NCI-H345 (cell line): ENCODE measurements around the gene CSH1.
"Not testable (repeated sequence)": the region's sequence is repeated elsewhere in the genome, so short reads cannot be mapped to it uniquely, and the experiment has no call there.

Experiments used
- DNase-seq: peaks from one replicate; lab custom pipeline; 2025; lab: John Stamatoyannopoulos, UW

The CSH1 gene

DNA sequence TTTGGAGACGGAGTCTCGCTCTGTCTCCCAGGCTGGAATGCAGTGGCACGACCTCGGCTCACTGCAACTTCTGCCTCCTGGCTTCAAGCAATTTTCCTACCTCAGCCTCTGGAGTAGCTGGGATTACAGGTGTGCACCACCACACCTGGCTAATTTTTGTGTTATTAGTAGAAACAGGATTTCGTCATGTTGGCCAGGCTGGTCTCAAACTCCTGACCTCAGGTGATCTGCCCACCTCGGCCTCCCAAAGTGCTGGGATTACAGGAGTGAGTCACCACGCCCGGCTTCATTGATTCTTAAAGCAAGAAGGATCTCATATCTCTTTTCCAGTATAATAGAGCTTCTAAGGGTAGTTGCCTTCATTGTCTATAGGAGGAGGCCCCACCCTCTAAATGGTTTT is 8.4 kb upstream of the CSH1 start:
- DNase-seq = not testable (repeated sequence)

DNA sequence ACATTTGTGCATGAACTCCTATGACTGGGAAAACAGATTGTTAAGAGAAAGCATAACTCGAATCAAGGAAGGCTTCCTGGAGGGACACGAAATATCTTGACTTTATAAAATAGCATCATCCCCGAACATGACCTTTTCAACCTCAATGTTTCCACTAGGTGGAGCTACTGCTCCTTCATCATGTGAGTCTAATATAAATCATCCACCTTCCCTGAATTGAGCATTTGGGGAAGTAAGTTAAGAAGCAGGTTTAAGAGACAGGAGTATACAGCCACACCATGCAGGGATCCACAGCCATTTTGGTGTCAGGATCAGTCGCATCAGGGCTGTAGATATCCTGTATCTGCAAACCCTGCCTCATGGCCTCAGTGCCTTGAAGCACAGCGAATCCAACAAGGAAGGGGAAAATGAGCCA is 7.4 kb upstream of the CSH1 start:
- DNase-seq = peak; percentile 1

DNA sequence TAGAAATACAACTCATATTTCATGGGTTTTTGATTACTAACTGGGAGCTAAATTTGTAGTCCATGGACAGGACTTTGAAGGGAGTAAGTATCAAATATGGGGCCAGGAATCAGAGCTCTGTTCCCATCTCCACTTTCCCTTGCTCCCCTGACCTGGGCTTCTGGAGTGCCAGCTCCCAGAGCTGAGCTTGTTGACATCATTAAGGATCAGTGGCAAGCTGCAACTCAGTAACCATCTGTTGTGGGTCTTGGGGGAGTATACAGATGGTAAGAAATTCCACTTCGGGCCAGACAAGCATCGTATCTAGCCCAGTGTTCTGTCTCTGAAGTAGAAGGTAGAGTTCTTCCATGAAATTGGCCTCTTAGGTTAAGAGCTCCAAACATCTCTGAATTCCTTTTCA is 5.6 kb upstream of the CSH1 start:
- not testable (repeated sequence) for DNase-seq

DNA sequence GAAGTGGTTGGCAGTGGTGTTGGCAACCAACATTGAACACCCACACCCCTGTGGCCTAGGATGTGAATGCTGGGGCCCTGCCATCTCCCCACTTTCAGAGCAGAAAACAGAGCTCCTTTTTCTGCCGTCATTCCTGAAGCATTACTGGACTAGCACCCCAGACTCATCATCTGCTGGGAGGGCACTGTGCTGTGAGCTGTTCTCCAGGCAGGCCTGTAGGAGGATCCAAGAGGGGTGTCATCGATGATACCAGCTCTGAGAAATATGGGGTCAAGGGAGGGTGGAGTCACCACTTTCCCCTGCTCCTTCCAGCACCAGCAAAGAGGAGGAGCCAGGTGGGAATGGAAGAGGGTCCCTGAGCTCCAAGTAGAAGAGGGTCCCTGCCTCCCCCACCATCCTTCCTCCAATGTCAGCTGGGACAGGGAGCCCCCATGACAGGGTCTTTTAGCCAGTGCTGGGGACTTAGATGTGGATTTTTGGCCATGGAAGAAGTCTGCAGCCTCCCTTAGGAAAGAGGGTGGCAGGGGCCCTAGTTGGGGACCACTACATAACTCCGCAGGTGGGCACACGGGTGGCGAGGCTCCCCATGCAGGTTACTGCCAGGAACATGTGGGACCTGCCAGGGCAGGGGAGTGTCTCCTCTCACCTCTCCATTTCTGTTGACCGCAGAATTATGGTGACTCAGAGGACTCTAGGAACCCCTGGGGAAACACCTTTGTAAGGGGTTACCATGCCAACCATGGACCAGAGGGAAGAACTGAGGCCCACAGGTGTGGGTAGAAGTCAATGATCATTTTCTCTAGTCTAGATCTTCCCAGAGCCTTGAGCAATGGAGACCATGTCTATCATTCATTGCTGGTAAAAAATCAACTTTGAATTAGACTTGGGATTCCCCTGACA is 2.8 kb upstream of the CSH1 start:
- DNase-seq = not testable (repeated sequence)

DNA sequence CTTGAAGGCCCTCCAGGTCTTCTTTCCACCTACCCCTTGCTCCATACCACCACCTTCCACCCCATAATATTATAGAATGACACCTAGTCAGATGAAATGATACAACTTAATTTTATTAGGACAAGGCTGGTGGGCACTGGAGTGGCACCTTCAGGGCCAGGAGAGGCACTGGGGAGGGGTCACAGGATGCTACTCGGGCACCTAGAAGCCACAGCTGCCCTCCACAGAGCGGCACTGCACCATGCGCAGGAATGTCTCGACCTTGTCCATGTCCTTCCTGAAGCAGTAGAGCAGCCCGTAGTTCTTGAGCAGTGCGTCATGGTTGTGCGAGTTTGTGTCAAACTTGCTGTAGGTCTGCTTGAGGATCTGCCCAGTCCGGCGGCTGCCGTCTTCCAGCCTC is 1.6 kb downstream of the CSH1 start:
- DNase-seq = not testable (repeated sequence)

DNA sequence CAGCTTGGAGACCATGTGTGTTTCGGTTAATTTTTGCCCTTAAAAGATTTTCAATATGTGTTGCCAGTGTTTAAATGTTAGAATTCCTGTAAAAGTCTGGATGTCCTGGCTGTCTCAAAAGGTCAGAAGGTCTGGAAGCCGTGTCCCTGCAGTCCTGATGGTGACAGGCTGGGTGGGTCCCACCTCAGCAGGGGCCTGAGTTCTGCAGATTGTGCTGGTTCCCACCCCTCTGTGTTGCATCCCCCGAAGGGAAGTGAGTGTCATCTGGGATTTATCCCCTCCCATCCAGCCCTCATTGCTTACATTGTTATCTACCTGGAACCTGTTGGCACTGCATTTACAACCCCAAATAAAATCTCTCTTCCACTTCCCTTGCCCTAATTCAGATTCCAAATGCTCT is 2.4 kb downstream of the CSH1 start:
- not testable (repeated sequence) for DNase-seq

DNA sequence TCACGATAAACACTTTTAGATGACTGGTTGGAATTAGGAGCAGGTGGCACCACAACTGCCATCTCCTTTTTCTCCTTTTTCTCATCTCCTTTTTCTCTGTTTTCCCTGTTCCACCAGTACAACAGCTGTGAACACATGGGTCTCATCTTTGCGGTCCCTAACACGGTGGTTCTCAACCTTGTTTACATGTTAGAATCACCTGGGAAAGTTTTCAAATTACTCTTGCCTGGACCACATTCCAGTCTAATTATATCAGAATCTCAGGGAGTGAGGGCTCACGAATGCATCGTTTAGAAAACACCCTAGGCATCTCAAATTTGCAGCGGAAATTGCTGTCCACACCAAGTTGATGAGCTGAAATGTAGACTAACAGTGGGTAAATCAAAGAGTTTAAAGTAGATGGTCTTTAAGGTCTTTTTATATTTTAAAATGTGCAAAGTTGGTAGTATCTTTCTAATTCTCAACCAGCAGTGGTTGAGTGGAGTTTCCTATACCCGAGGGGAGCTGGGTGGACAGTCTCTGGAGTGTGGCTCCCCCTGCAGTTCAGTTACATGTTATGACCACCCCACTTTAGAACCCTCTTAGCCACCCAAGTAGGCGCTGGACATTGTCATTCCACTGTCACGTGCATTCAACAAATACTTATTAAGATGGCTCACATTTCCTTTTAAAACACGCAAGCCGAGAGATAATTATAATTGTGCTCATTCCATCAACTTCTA is 3.9 kb downstream of the CSH1 start:
- not testable (repeated sequence) for DNase-seq

DNA sequence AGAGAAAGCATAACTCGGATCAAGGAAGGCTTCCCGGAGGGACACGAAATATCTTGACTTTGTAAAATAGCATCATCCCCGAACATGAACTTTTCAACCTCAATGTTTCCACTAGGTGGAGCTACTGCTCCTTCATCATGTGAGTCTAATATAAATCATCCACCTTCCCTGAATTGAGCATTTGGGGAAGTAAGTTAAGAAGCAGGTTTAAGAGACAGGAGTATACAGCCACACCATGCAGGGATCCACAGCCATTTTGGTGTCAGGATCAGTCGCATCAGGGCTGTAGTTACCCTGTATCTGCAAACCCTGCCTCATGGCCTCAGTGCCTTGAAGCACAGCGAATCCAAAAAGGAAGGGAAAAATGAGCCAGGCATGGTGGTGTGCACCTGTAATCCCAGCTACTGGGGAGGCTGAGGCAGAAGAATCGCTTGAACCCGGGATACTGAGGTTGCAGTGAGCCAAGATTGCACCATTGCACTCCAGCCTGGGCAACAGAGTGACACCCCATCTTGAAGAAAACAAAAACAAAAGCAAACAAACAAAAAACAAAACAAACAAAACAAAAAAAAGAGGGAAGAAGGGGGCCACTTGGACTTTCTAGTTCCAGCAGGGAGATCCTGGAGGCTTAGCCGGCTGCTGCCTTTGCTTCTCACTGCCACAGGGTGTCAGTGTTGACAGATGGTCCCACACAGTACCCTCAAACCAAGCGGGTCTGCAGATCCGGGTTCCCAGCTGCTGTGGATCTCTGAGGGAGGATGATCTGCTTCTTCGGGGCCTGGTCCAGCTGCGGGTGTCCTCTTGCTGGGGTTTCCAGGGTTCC is 7.1 kb downstream of the CSH1 start:
- peak; percentile 8 for DNase-seq

DNA sequence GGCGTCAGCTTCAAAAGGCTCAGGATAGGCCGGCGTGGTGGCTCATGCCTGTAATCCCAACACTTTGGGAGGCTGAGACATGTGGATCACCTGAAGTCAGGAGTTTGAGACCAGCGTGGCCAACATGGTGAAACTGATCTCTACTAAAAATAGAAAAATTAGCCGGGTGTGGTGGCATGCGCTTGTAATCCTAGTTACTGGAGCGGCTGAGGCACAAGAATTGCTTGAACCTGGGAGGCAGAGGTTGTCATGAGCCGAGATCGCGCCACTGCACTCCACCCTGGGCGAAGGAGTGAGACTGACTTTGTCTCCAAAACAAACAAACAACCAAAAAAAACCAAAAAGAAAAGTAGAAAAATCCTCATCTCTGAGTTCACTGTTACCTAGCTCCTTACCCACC is 11.3 kb downstream of the CSH1 start:
- DNase-seq = not testable (repeated sequence)

DNA sequence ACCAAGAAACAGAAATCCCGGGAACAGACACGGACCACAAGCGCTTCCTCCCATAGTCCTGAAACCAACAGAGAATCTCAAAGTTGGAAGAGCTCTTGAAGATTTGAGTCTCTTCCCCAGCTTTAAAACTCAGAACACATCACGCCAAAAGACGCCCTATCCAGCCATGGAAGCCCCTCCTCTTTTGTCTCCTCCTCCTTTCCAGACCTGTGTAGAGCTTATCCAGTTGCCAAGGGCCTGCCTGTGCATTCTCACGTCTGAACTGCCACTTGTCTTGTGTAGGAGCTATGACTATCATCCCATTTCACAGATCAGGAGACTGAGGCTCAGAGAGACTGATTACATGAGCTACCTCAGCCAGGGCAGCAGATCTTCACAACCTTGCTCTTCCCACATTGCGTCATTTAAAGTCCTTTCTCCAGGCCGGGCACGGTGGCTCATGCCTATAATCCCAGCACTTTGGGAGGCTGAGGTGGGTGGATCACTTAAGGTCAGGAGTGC is 13.7 kb downstream of the CSH1 start:
- DNase-seq = not testable (repeated sequence)

DNA sequence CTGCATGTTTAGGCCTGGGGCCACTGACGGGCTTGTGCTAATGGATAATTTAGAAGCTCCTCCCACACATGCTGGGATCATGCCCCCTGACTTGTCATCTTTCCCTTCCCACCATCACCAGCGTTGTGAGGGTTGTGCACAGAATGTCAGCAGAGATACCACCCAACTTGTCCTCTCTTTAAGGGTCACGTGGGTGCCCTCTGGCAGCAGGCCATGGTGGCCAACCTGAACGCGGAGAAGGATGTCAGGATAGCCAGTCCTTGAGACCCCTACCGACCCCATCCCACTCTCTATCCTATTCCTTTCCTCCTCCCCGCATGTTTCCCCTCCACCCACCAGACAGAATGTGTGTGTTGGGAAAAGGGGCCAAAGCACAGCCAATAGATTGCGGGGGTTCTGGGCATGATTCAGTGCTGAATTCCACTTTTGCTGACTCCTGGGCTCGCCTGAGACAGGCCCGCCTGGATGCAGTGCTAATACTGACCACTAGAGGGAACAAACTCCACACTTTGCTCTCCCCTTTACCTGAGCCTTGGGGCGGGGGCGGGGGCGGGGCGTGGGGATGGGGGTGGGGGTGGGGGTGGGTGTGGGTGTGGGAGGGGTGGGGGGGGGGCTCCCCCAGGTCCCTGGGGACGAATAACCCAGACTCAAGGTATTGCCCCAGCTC is 14.3 kb downstream of the CSH1 start, which contains the start of gene GH2:
TSS of gene GH2 (minus strand) at position 10 of the 667 bp plus-strand sequence. CDS start 143 bp downstream, outside the sequence.
- DNase-seq = peak; percentile 49

DNA sequence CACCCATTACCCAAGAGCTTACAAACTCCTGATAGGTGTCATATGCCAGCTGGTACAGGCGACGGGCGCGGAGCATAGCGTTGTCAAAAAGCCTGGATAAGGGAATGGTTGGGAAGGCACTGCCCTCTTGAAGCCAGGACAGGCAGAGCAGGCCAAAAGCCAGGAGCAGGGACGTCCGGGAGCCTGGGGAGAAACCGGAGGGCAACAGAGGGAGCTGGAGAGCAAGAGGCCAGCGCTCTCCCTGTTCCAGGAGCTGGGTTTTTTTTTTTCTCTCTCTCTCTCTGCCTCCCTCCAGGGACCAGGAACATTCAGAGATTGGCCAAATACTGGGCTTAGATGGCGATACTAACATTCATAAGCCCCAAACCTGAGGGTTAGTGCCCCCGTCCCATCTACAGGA is 15.0 kb downstream of the CSH1 start:
- not testable (repeated sequence) for DNase-seq

DNA sequence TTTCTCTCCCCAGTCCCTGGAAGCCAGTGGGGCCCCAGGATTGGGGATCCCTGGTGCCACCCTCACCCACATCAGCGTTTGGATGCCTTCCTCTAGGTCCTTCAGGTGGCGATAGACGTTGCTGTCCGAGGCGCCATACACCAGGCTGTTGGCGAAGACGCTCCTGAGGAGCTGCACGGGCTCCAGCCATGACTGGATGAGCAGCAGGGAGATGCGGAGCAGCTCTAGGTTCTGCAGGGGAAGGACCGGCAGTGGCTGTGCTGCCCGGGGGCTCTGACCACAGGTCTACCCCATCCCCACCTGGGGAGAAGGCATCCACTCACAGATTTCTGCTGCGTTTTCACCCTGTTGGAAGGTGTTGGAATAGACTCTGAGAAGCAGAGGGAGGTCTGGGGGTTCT is 15.7 kb downstream of the CSH1 start:
- DNase-seq = no peak

DNA sequence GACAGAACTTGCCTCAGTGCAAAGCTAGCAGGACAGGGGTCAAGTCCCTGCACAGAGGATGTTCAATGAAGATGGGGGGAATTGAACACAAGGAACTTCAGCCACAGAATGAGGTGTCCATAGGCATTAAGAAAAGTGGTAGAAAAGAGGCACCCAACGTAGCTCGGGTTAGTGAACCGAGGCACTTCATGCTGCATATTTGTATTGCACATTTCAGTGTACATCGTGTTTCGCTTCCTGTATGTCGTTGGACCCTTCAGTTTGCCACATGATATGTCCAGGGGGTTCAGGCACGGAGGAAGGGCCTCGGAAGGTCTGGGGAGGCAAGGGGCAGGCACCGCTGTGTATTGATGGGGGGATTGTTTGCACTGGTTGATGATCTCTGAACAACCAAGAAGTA is 18.0 kb downstream of the CSH1 start:
- not testable (repeated sequence) for DNase-seq

DNA sequence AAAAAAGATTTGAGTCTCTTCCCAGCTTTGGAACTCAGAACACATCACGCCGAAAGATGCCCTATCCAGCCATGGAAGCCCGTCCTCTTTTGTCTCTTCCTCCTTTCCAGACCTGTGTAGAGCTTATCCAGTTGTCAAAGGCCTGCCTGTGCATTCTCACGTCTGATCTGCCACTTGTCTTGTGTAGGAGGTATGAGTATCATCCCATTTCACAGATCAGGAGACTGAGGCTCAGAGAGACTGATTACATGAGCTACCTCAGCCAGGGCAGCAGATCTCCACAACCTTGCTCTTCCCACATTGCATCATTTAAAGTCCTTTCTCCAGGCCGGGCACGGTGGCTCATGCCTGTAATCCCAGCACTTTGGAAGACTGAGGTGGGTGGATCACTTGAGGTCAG is 21.7 kb downstream of the CSH1 start:
- not testable (repeated sequence) for DNase-seq

DNA sequence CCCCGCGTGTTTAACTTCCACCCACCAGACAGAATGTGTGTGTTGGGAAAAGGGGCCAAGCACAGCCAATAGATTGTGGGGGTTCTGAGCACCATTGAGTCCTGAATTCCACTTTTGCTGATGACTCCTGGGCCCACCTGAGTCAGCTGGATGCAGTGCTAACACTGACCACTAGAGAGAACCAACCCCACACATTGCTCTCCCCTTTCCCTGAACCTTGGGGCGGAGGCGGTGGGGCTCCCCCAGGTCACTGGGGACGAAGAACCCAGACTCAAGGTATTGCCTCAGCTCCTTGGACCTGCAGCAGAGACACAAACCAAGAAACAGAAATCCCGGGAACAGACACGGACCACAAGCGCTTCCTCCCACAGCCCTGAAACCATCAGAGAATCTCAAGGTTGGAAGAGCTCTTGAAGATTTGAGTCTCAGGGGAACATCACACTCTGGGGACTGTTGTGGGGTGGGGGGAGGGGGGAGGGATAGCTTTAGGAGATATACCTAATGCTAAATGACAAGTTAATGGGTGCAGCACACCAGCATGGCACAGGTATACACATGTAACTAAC is 22.2 kb downstream of the CSH1 start:
- not testable (repeated sequence) for DNase-seq

DNA sequence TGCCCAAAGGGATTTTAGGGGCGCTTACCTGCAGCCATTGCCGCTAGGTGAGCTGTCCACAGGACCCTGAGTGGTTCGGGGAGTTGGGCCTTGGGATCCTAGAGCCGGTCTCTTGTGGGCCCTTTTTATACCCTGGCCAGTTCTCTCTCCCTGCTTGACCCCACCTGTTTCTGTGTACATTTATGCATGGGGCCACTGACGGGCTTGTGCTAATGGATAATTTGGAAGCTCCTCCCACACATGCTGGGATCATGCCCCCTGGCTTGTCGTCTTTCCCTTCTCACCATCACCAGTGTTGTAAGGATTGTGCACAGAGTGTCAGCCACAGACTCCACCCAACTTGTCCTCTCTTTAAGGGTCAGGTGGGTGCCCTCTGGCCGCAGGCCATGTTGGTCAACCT is 22.8 kb downstream of the CSH1 start, which contains the start of gene CSH2:
TSS of gene CSH2 (minus strand) at position 101 of the 400 bp plus-strand sequence. CDS start at position 38, 63 bp downstream.
- DNase-seq = not testable (repeated sequence)

DNA sequence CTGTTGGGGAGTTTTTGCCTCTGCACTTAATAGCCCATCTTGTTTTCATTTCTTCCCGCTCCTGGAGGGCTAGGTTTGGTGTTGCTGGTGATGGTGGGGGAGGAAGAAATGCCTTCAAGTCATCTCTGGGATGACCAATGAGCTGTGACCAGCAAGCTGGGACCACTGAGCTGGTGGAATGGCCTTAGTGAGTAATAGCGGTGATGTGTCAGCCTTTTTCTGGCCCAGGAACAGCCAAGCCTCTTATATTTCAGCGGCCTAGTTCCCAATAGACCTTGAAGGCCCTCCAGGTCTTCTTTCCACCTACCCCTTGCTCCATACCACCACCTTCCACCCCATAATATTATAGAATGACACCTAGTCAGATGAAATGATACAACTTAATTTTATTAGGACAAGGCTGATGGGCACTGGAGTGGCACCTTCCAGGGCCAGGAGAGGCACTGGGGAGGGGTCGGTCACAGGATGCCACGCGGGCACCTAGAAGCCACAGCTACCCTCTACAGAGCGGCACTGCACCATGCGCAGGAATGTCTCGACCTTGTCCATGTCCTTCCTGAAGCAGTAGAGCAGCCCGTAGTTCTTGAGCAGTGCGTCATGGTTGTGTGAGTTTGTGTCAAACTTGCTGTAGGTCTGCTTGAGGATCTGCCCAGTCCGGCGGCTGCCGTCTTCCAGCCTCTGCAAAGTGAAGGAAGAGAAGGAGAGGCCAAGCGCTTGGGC is 24.6 kb downstream of the CSH1 start:
- DNase-seq = not testable (repeated sequence)

DNA sequence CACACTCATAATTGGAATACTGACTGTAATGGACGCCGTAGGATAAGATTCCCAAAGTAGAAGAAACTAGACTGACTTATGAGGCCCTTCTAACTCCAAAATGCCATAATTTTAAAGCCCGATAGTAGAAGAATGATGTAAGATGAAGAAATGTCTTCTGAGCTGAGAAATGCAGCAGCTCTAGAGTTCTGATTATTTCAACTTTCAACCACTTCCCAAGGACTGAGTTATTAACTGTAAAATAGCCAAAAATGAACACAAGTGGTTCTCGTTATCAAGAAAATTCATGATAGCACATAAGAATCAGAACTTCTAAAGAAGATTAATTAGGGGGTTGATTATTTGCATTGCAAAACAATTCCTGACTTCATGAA is 26.1 kb downstream of the CSH1 start:
- DNase-seq = not testable (repeated sequence)
